ENCODE data around the gene DAND5. TPM values are rescaled to one million over a fixed set of nuclear protein-coding genes. Genes with fewer than 3 reads are reported as not detected.
A peak's percentile ranks its signal among the peaks of the same experiment; 100 is the strongest.

DAND5 gene
- total RNA-seq, 1 donor = not detected

DNA sequence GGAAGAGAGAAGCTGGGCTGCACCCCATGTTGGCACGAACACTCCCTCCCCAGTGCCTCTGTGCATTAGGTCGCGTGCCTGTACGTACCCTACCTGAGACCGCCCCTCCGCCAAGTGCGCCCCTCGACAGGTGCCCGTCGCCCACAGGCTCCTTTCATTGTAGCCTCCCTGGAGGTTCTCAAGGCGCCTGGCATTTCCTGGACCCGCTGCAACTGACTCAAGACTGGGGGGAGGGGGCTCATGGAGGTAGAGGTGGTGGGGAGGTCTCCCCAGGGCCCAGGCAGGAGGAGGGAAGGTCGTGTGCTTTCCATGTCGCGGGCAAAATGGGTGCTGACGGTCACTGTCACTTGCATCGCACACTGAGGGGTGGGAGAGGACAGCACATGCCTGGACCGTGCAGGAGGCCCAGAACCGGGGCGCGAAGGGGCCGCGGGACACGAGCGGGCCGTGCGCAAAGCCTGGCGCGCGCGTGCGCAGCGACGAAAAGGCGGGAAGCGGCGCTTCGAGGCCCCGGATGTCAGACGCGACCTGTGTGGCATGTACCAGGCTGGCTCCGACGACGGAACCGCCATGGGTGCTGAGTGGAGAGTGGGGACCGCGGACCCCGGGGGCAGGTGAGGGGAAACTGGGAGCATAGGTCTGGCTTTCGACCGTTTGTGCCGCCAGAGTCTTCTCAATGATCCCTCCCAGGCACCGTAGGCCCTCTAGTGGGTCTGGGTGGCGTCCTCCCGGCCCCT, 42.4 kb downstream of the DAND5 start:
- Histone ChIP-seq H3K4me3 (ENCODE audit: insufficient read depth, low read length) (no peak overlapping the region), H3K36me3 (ENCODE audit: insufficient read depth, low read length) (peaks cover 5% of the 10 kb centered on the region), H3K27ac (ENCODE audit: low read depth, low read length) (no peak overlapping the region), H3K27me3 (ENCODE audit: insufficient read depth, low read length) (no peaks in the 10 kb centered on the region), H3K4me1 (ENCODE audit: insufficient read depth, low read length) (peaks cover 45% of the 10 kb centered on the region), H3K9me3 (ENCODE audit: low read depth, low read length) (no peaks in the 10 kb centered on the region), H3K4me2 (ENCODE audit: insufficient read depth, low read length) (no peak overlapping the region), H2AFZ (ENCODE audit: low read length) (no peak overlapping the region), H3K79me2 (ENCODE audit: insufficient read depth, low read length) (peaks cover 99% of the 10 kb centered on the region), H4K20me1 (ENCODE audit: insufficient read depth, low read length) (peaks cover 32% of the 10 kb centered on the region)
- no peak for TF ChIP-seq CTCF (IDR thresholded peaks at IDR 0.05; ENCODE audit: extremely low read depth, low read depth, low read length)
- DNase-seq (ENCODE audit: insufficient read length, low spot score, missing footprints) = peak; percentile 73

- Histone ChIP-seq H3K27ac (ENCODE audit: low read depth, low read length) (peak overlapping the region; percentile 98), H4K20me1 (ENCODE audit: insufficient read depth, low read length) (peaks cover 28% of the 10 kb centered on the region), H3K36me3 (ENCODE audit: insufficient read depth, low read length) (peaks cover 5% of the 10 kb centered on the region), H3K27me3 (ENCODE audit: insufficient read depth, low read length) (no peaks in the 10 kb centered on the region), H3K4me1 (ENCODE audit: insufficient read depth, low read length) (peaks cover 50% of the 10 kb centered on the region), H3K79me2 (ENCODE audit: insufficient read depth, low read length) (peaks cover 99% of the 10 kb centered on the region), H3K4me2 (ENCODE audit: insufficient read depth, low read length) (peak overlapping the region; percentile 93), H3K4me3 (ENCODE audit: insufficient read depth, low read length) (peak overlapping the region; percentile 74), H2AFZ (ENCODE audit: low read length) (no peak overlapping the region), H3K9me3 (ENCODE audit: low read depth, low read length) (no peaks in the 10 kb centered on the region)
- no peak for TF ChIP-seq CTCF (IDR thresholded peaks at IDR 0.05; ENCODE audit: extremely low read depth, low read depth, low read length)
- no peak for DNase-seq (ENCODE audit: insufficient read length, low spot score, missing footprints)
Measured at GRCh38 chr19:13012390-13012689, 43.0 kb downstream of the DAND5 start.

GRCh38 chr19:13012690-13013608, 43.6 kb downstream of the DAND5 start:
- no peaks in the 10 kb centered on the region for H3K27me3 ChIP-seq (ENCODE audit: insufficient read depth, low read length)
- H4K20me1 ChIP-seq (ENCODE audit: insufficient read depth, low read length) = peaks cover 26% of the 10 kb centered on the region
- H3K79me2 ChIP-seq (ENCODE audit: insufficient read depth, low read length) = peaks cover 99% of the 10 kb centered on the region
- H3K4me1 ChIP-seq (ENCODE audit: insufficient read depth, low read length) = peaks cover 57% of the 10 kb centered on the region
- H3K27ac ChIP-seq (ENCODE audit: low read depth, low read length) = peak overlapping the region; percentile 98
- H3K36me3 ChIP-seq (ENCODE audit: insufficient read depth, low read length) = peaks cover 5% of the 10 kb centered on the region
- peak overlapping the region; percentile 67 for H2AFZ ChIP-seq (ENCODE audit: low read length)
- TF ChIP-seq CTCF (IDR thresholded peaks at IDR 0.05; ENCODE audit: extremely low read depth, low read depth, low read length) = no peak
- DNase-seq (ENCODE audit: insufficient read length, low spot score, missing footprints) = peak; percentile 99
- peak overlapping the region; percentile 74 for H3K4me3 ChIP-seq (ENCODE audit: insufficient read depth, low read length)
- H3K9me3 ChIP-seq (ENCODE audit: low read depth, low read length) = no peaks in the 10 kb centered on the region
- peak overlapping the region; percentile 93 for H3K4me2 ChIP-seq (ENCODE audit: insufficient read depth, low read length)

GRCh38 chr19:13013649-13014048, 44.3 kb downstream of the DAND5 start:
- peaks cover 20% of the 10 kb centered on the region for H4K20me1 ChIP-seq (ENCODE audit: insufficient read depth, low read length)
- peak overlapping the region; percentile 93 for H3K4me2 ChIP-seq (ENCODE audit: insufficient read depth, low read length)
- H3K4me1 ChIP-seq (ENCODE audit: insufficient read depth, low read length) = peaks cover 63% of the 10 kb centered on the region
- no peak for TF ChIP-seq CTCF (IDR thresholded peaks at IDR 0.05; ENCODE audit: extremely low read depth, low read depth, low read length)
- peaks cover 99% of the 10 kb centered on the region for H3K79me2 ChIP-seq (ENCODE audit: insufficient read depth, low read length)
- no peaks in the 10 kb centered on the region for H3K9me3 ChIP-seq (ENCODE audit: low read depth, low read length)
- H3K27me3 ChIP-seq (ENCODE audit: insufficient read depth, low read length) = no peaks in the 10 kb centered on the region
- DNase-seq (ENCODE audit: insufficient read length, low spot score, missing footprints) = peak; percentile 87
- H3K36me3 ChIP-seq (ENCODE audit: insufficient read depth, low read length) = peaks cover 4% of the 10 kb centered on the region
- H3K27ac ChIP-seq (ENCODE audit: low read depth, low read length) = peak overlapping the region; percentile 98
- peak overlapping the region; percentile 14 for H2AFZ ChIP-seq (ENCODE audit: low read length)
- peak overlapping the region; percentile 74 for H3K4me3 ChIP-seq (ENCODE audit: insufficient read depth, low read length)

Data from osteoblast (primary cell).